Measurements from ENCODE around the gene VAT1. TPM values are rescaled to one million over a fixed set of nuclear protein-coding genes. Genes with fewer than 3 reads are reported as not detected.

Gene VAT1
- polyA plus RNA-seq, 1 of the 3 experiments (the other 2 are of a cell fraction): 170 TPM

GRCh38 chr17:43025766-43026537 lies 3.8 kb upstream of the VAT1 start:
- H3F3A ChIP-seq (replicated peaks; ENCODE audit: insufficient read depth): peaks cover 6% of the 10 kb centered on the region
- H3K27ac ChIP-seq (ENCODE audit: low read depth in 2 of 2, low read length in 1 of 2): no peak overlapping the region; a peak in 1 of 4 replicates
- POLR2A ChIA-PET: interaction anchor here (2.0 kb wide), 1 partner anchor 8 kb away, joined by 9 read pairs; no protein-coding TSS in a partner anchor
- peak overlapping the region in 1 of 2 experiments; percentile 63; a peak in 2 of 4 replicates for H3K4me3 ChIP-seq (ENCODE audit: low read depth in 2 of 2, low read length in 1 of 2)
- H3K79me2 ChIP-seq (ENCODE audit: insufficient read depth): peaks cover 10% of the 10 kb centered on the region
- no peaks in the 10 kb centered on the region for H3K27me3 ChIP-seq (ENCODE audit: insufficient read depth)
- CTCF ChIA-PET: interaction anchor here (1.2 to 2.3 kb wide), 3 partner anchors 8 to 56 kb away, joined by 3 to 9 read pairs (median 3); no protein-coding TSS in a partner anchor
- H3K9ac ChIP-seq: no peak overlapping the region
- no peaks in the 10 kb centered on the region for H3K36me3 ChIP-seq (replicated peaks in 1 of 2; ENCODE audit: control insufficient read depth in 1 of 2, insufficient read depth in 2 of 2, low read length in 1 of 2)
- no peaks in the 10 kb centered on the region for H4K20me1 ChIP-seq (ENCODE audit: insufficient read depth)
- H2AFZ ChIP-seq (ENCODE audit: low read depth): no peak overlapping the region
- peaks cover 0 to 5% of the 10 kb centered on the region in 2 experiments; a peak in 1 of 4 replicates for H3K4me1 ChIP-seq (ENCODE audit: control insufficient read depth in 1 of 2, insufficient read depth in 2 of 2, low read depth in 1 of 2, low read length in 1 of 2)
- H3K9me2 ChIP-seq: no peaks in the 10 kb centered on the region
- 84% methylated on average over 12 of the region's 16 CpGs for WGBS (ENCODE audit: low lambda C conversion rate)
- DNase-seq: no peak
- H3K4me2 ChIP-seq: peak overlapping the region; percentile 83; the same call in 1 of the 2 replicates
- no peaks in the 10 kb centered on the region for H3K9me3 ChIP-seq
- no peak for TF ChIP-seq PBX3 (IDR thresholded peaks at IDR 0.05)
- TF ChIP-seq NFIC (IDR thresholded peaks at IDR 0.05; ENCODE audit: borderline replicate concordance): no peak
- TF ChIP-seq FOXM1 (IDR thresholded peaks at IDR 0.05; ENCODE audit: low read depth): no peak
- no peak for TF ChIP-seq SMC3 (IDR thresholded peaks at IDR 0.05; ENCODE audit: low read depth, low read length)
- TF ChIP-seq CHD2 (IDR thresholded peaks at IDR 0.05; ENCODE audit: low read length, partially characterized antibody): no peak
- TF ChIP-seq TEAD4 (IDR thresholded peaks at IDR 0.05; ENCODE audit: borderline replicate concordance, insufficient read depth): no peak

- H4K20me1 ChIP-seq (ENCODE audit: insufficient read depth): no peaks in the 10 kb centered on the region
- no peaks in the 10 kb centered on the region for H3K9me2 ChIP-seq
- CTCF ChIA-PET: interaction anchor here (0.9 to 2.3 kb wide), 5 partner anchors 9 to 57 kb away, joined by 3 to 17 read pairs (median 3); partner anchors contain the start of gene RPL27
- peak overlapping the region; percentile 83 for H3K4me2 ChIP-seq
- H3K4me1 ChIP-seq (ENCODE audit: control insufficient read depth in 1 of 2, insufficient read depth in 2 of 2, low read depth in 1 of 2, low read length in 1 of 2): peaks cover 0 to 7% of the 10 kb centered on the region in 2 experiments; a peak in 1 of 4 replicates
- H3K9me3 ChIP-seq: no peaks in the 10 kb centered on the region
- peak overlapping the region in 1 of 2 experiments; percentile 60; a peak in 1 of 4 replicates for H3K27ac ChIP-seq (ENCODE audit: low read depth in 2 of 2, low read length in 1 of 2)
- POLR2A ChIA-PET: interaction anchor here (1.6 to 2.0 kb wide), 3 partner anchors 9 to 146 kb away, joined by 9 to 20 read pairs (median 9); partner anchors contain the start of genes NBR1 and RPL27
- peak overlapping the region; percentile 56 to 63 for H3K4me3 ChIP-seq (ENCODE audit: low read depth in 2 of 2, low read length in 1 of 2)
- 17% methylated on average over 26 of the region's 27 CpGs for whole genome bisulfite sequencing (ENCODE audit: low lambda C conversion rate)
- peaks cover 16% of the 10 kb centered on the region for H3K79me2 ChIP-seq (ENCODE audit: insufficient read depth)
- H3F3A ChIP-seq (replicated peaks; ENCODE audit: insufficient read depth): peaks cover 6% of the 10 kb centered on the region
- no peaks in the 10 kb centered on the region for H3K27me3 ChIP-seq (ENCODE audit: insufficient read depth)
- H3K9ac ChIP-seq: peak overlapping the region; percentile 36; the same call in 1 of the 2 replicates
- no peaks in the 10 kb centered on the region for H3K36me3 ChIP-seq (replicated peaks in 1 of 2; ENCODE audit: control insufficient read depth in 1 of 2, insufficient read depth in 2 of 2, low read length in 1 of 2)
- DNase-seq: no peak
- TF ChIP-seq MEF2A (IDR thresholded peaks at IDR 0.05; ENCODE audit: borderline replicate concordance, low read depth): no peak
- TF ChIP-seq RXRA (IDR thresholded peaks at IDR 0.05; ENCODE audit: borderline replicate concordance, low read depth): no peak
- no peak for TF ChIP-seq RCOR1 (IDR thresholded peaks at IDR 0.05; ENCODE audit: low read length)
- no peak for TF ChIP-seq TAF1 (IDR thresholded peaks at IDR 0.05; ENCODE audit: borderline replicate concordance, low read depth, low read length)
- no peak for TF ChIP-seq MAX (IDR thresholded peaks at IDR 0.05; ENCODE audit: low read depth)
- TF ChIP-seq FOSL2 (IDR thresholded peaks at IDR 0.05; ENCODE audit: borderline replicate concordance, low read depth): no peak
- TF ChIP-seq FOXJ3 (CRISPR knock-in tag; IDR thresholded peaks at IDR 0.05): no peak
- no peak for TF ChIP-seq FOXM1 (IDR thresholded peaks at IDR 0.05; ENCODE audit: low read depth)
- no peak for TF ChIP-seq EP300 (IDR thresholded peaks at IDR 0.05; ENCODE audit: borderline replicate concordance in 1 of 2, low read depth in 1 of 2, low read length in 1 of 2)
- no peak for TF ChIP-seq USF1 (IDR thresholded peaks at IDR 0.05; ENCODE audit: borderline replicate concordance, low read depth)
- no peak for TF ChIP-seq SMC3 (IDR thresholded peaks at IDR 0.05; ENCODE audit: low read depth, low read length)
- no peak for TF ChIP-seq PBX3 (IDR thresholded peaks at IDR 0.05)
- no peak for TF ChIP-seq RAD21 (IDR thresholded peaks at IDR 0.05; ENCODE audit: low read length)
- TF ChIP-seq CHD2 (IDR thresholded peaks at IDR 0.05; ENCODE audit: low read length, partially characterized antibody): no peak
- H2AFZ ChIP-seq (ENCODE audit: low read depth): peak overlapping the region; percentile 76; the same call in 1 of the 2 replicates
These were observed 3.1 kb upstream of the VAT1 start for GRCh38 chr17:43025290-43025657.

All from SK-N-SH (cell line).